Measurements from ENCODE around the gene ADD2. TPM values are rescaled to one million over a fixed set of nuclear protein-coding genes. Genes with fewer than 3 reads are reported as not detected.
A peak's percentile ranks its signal among the peaks of the same experiment; 100 is the strongest.

The ADD2 gene
- total RNA-seq, 1 experiment from 2014 or later, result 0.23 TPM

DNA sequence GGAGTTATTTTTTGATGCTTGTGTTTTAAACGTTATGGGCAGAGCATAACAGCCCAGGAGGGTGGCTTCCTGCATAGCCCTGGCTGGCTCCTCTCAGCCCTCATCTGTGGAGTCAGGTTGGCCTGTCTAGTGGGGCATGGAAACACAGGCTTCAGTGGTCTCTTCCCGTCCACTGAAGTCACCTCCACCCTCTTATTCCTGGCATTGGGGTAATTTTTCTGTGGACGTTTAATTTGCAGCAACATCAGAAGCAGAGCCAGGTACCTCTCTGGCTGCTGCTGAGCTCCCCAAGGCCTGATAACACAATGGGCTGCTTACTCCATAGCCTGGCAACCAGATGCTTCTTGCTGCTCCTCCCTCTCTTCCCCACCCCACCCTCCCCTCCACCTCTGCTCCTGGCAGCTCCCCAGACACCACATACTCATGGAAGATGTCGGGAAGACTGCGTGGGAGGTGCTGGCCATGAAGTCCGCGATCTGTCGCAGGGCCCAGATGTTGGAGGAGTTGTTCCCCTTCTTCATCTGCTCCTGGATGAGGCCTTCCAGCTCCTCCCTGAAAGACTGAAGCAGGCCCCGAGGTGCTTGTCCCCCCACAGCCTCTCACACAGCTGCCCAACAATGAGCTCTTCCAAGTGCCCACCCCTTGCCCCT lies 64.0 kb downstream of the ADD2 start:
- no peaks in the 10 kb centered on the region for H3K9me3 Mint-ChIP-seq (ENCODE audit: unreplicated experiment)
- H3K27ac Mint-ChIP-seq (ENCODE audit: low read depth, unreplicated experiment), result no peak overlapping the region
- H3K36me3 Mint-ChIP-seq (ENCODE audit: insufficient read depth, unreplicated experiment), result no peaks in the 10 kb centered on the region
- intact Hi-C loops (cut with micrococcal nuclease), result no loop called here
- POLR2A ChIA-PET, result interaction anchor here (0.7 kb wide), 1 partner anchor 98 kb away, joined by 3 read pairs; no protein-coding TSS in a partner anchor
- DNase-seq (ENCODE audit: unreplicated experiment), result peak; percentile 56
- H3K4me3 Mint-ChIP-seq (ENCODE audit: unreplicated experiment), result no peak overlapping the region
- TF ChIP-seq, protein P1, sequence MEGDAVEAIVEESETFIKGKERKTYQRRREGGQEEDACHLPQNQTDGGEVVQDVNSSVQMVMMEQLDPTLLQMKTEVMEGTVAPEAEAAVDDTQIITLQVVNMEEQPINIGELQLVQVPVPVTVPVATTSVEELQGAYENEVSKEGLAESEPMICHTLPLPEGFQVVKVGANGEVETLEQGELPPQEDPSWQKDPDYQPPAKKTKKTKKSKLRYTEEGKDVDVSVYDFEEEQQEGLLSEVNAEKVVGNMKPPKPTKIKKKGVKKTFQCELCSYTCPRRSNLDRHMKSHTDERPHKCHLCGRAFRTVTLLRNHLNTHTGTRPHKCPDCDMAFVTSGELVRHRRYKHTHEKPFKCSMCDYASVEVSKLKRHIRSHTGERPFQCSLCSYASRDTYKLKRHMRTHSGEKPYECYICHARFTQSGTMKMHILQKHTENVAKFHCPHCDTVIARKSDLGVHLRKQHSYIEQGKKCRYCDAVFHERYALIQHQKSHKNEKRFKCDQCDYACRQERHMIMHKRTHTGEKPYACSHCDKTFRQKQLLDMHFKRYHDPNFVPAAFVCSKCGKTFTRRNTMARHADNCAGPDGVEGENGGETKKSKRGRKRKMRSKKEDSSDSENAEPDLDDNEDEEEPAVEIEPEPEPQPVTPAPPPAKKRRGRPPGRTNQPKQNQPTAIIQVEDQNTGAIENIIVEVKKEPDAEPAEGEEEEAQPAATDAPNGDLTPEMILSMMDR (IDR thresholded peaks at IDR 0.05; ENCODE audit: unreplicated experiment), result no peak
- peaks cover 6% of the 10 kb centered on the region for H3K27me3 Mint-ChIP-seq (ENCODE audit: insufficient read depth, unreplicated experiment)
- CTCF ChIA-PET, result interaction anchor here (0.5 to 1.1 kb wide), 2 partner anchors 18 to 168 kb away, joined by 3 read pairs; no protein-coding TSS in a partner anchor
- H3K4me1 Mint-ChIP-seq (ENCODE audit: insufficient read depth, unreplicated experiment), result peaks cover 1% of the 10 kb centered on the region
- no TSS peak for BruUV-seq (replicated peaks)

DNA sequence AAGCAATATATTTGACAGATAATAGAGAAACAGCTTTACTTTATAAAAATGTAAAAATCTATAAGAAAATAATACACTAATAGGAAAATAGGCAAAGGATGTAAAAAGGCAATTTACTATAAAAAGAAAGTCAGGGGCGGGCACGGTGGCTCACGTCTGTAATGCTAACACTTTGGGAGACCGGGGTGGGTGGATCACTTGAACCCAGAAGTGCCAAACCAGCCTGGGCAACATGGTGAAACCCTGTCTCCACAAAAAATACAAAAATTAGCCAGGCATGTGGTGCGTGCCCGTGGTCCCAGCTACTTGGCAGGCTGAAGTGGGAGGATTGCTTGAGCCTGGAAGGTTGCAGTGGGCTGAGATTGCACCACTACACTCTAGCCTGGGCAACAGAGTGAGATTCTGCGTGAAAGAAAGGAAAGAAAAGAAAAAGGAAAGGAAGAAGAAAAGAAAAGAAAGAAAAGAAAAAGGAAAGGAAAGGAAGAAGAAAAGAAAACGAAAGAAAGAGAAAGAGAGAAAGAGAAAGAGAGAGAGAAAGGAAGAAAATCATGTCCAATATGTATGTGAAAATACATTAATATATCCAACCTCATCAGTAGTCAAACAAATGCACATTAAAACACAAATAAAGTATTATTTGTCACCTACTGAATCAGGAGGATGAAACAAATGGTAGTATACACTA lies 65.1 kb downstream of the ADD2 start:
- DNase-seq (ENCODE audit: unreplicated experiment), result no peak
- Mint-ChIP-seq H3K27me3 (ENCODE audit: insufficient read depth, unreplicated experiment) (peaks cover 14% of the 10 kb centered on the region), H3K4me1 (ENCODE audit: insufficient read depth, unreplicated experiment) (peaks cover 5% of the 10 kb centered on the region), H3K4me3 (ENCODE audit: unreplicated experiment) (no peak overlapping the region), H3K36me3 (ENCODE audit: insufficient read depth, unreplicated experiment) (no peaks in the 10 kb centered on the region), H3K9me3 (ENCODE audit: unreplicated experiment) (no peaks in the 10 kb centered on the region), H3K27ac (ENCODE audit: low read depth, unreplicated experiment) (no peak overlapping the region)
- ChIA-PET POLR2A (no interaction called here), CTCF (no interaction called here)
- BruUV-seq (replicated peaks), result no TSS peak
- TF ChIP-seq, protein P1 (IDR thresholded peaks at IDR 0.05; ENCODE audit: unreplicated experiment), result no peak
- intact Hi-C loops (cut with micrococcal nuclease), result no loop called here

DNA sequence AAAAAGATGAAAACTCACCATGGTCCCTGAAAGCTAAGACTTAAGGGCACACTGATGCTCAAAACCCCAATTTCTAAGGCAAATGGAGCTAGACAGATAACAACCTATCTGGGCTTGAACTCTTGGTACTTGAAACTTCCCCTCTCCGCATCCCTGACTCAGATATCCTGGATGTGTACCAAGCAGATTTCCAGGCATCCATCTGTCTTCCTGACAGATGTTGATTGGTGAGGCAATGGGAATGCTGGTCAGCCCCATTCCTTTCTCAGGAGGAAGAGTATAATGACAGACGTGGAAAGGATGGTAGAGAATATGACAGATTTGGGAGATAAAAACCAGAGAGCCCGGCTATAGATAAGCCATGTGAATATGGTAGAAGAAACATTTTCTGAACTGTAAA lies 69.2 kb downstream of the ADD2 start:
- CTCF ChIA-PET, result interaction anchor here (0.6 to 1.3 kb wide), 2 partner anchors 13 to 243 kb away, joined by 3 to 4 read pairs; no protein-coding TSS in a partner anchor
- TF ChIP-seq, protein P1 (IDR thresholded peaks at IDR 0.05; ENCODE audit: unreplicated experiment), result no peak

DNA sequence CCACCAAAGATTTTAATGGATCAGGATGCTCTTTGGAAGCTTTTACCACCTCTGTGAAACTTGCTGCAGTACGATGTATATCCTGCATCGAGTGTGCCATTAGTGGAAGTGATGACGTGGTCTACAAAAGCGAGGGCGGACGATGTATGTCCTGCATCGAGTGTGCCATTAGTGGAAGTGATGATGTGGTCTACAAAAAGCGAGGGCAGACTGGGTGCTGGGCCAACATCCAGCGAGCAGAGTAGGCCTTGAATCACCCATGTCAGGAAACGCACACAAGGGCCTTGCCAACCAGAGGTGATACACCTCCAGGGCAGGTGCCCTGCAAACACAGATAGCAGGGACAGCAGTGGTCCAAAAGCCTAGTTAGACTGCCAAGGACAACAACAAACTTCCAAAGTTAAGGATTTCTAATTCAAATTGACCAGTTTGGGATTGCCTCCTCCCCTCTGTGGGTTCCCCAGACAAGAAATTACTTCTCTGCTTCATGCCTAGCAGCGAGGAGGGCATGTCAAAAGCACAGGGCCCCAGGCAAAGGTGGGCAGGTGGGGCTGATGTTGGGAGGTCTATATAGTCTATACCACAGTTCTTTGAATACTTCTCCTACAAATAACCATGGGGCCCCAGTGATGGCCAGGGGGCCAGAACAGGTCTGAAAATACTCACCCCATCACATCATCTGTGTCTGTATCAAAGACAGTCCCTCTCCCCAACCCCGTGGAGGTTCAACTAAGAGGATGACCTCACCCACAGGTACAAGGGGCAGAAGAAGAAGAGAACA lies 70.2 kb downstream of the ADD2 start:
- ChIA-PET CTCF (interaction anchor here (0.5 to 1.3 kb wide), 2 partner anchors 12 to 407 kb away, joined by 3 to 4 read pairs; no protein-coding TSS in a partner anchor), POLR2A (no interaction called here)
- H3K27me3 Mint-ChIP-seq (ENCODE audit: insufficient read depth, unreplicated experiment), result peaks cover 35% of the 10 kb centered on the region
- DNase-seq (ENCODE audit: unreplicated experiment), result no peak
- H3K4me1 Mint-ChIP-seq (ENCODE audit: insufficient read depth, unreplicated experiment), result peaks cover 5% of the 10 kb centered on the region
- H3K27ac Mint-ChIP-seq (ENCODE audit: low read depth, unreplicated experiment), result no peak overlapping the region
- intact Hi-C loops (cut with micrococcal nuclease), result no loop called here
- no peak overlapping the region for H3K4me3 Mint-ChIP-seq (ENCODE audit: unreplicated experiment)
- no peaks in the 10 kb centered on the region for H3K36me3 Mint-ChIP-seq (ENCODE audit: insufficient read depth, unreplicated experiment)
- no TSS peak for BruUV-seq (replicated peaks)
- no peaks in the 10 kb centered on the region for H3K9me3 Mint-ChIP-seq (ENCODE audit: unreplicated experiment)
- TF ChIP-seq, protein P1 (IDR thresholded peaks at IDR 0.05; ENCODE audit: unreplicated experiment), result no peak

More for the DNA sequence above, 69.2 kb downstream of the ADD2 start:
- intact Hi-C loops (cut with micrococcal nuclease), result no loop called here
- no peaks in the 10 kb centered on the region for H3K36me3 Mint-ChIP-seq (ENCODE audit: insufficient read depth, unreplicated experiment)
- H3K4me3 Mint-ChIP-seq (ENCODE audit: unreplicated experiment), result no peak overlapping the region
- H3K27me3 Mint-ChIP-seq (ENCODE audit: insufficient read depth, unreplicated experiment), result peaks cover 34% of the 10 kb centered on the region
- no TSS peak for BruUV-seq (replicated peaks)
- no peak for DNase-seq (ENCODE audit: unreplicated experiment)
- H3K27ac Mint-ChIP-seq (ENCODE audit: low read depth, unreplicated experiment), result no peak overlapping the region
- H3K9me3 Mint-ChIP-seq (ENCODE audit: unreplicated experiment), result no peaks in the 10 kb centered on the region
- H3K4me1 Mint-ChIP-seq (ENCODE audit: insufficient read depth, unreplicated experiment), result peaks cover 5% of the 10 kb centered on the region
- POLR2A ChIA-PET, result no interaction called here
